ENCODE measurements around the gene IL1F10. TPM values are rescaled to one million over a fixed set of nuclear protein-coding genes. Genes with fewer than 3 reads are reported as not detected.

IL1F10 gene
- total RNA-seq, 1 experiment from 2014 or later = not detected

GRCh38 chr2:113113807-113114206 lies 46.0 kb downstream of the IL1F10 start:
- H3K4me1 ChIP-seq (ENCODE audit: insufficient read depth, low read length) = peaks cover 5% of the 10 kb centered on the region; the same call in 1 of the 2 replicates
- H2BK12ac ChIP-seq (ENCODE audit: insufficient read length, low read depth, low read length) = no peak overlapping the region
- H2BK5ac ChIP-seq (ENCODE audit: insufficient read length, low read length) = no peak overlapping the region
- no peak overlapping the region for H2BK20ac ChIP-seq (ENCODE audit: low read depth, low read length, poor library complexity, severe bottlenecking)
- Mint-ChIP-seq H3K27me3 (ENCODE audit: low read depth) (no peaks in the 10 kb centered on the region), H3K36me3 (ENCODE audit: insufficient read depth in 1 of 3, low read depth in 3 of 3) (no peaks in the 10 kb centered on the region), H3K4me3 (no peak overlapping the region), H3K4me1 (no peaks in the 10 kb centered on the region), H3K27ac (no peak overlapping the region), H3K9me3 (no peaks in the 10 kb centered on the region)
- H3K56ac ChIP-seq (ENCODE audit: insufficient read length, low read depth, low read length) = no peak overlapping the region
- H3K4me2 ChIP-seq (ENCODE audit: insufficient read depth, insufficient read length, low read length) = no peak overlapping the region
- no peak overlapping the region for H2AFZ ChIP-seq (ENCODE audit: low read length)
- no peak for DNase-seq
- H4K91ac ChIP-seq (ENCODE audit: insufficient read length, low read depth, low read length) = no peak overlapping the region
- no peak overlapping the region for H3K4ac ChIP-seq (ENCODE audit: low read depth, low read length)
- no peaks in the 10 kb centered on the region for H4K20me1 ChIP-seq (ENCODE audit: control insufficient read depth, insufficient read depth, insufficient read length)
- H2BK120ac ChIP-seq (ENCODE audit: low read depth, low read length, poor library complexity, severe bottlenecking) = no peak overlapping the region
- H2BK15ac ChIP-seq (ENCODE audit: low read depth, low read length) = no peak overlapping the region
- TF ChIP-seq, protein P1, sequence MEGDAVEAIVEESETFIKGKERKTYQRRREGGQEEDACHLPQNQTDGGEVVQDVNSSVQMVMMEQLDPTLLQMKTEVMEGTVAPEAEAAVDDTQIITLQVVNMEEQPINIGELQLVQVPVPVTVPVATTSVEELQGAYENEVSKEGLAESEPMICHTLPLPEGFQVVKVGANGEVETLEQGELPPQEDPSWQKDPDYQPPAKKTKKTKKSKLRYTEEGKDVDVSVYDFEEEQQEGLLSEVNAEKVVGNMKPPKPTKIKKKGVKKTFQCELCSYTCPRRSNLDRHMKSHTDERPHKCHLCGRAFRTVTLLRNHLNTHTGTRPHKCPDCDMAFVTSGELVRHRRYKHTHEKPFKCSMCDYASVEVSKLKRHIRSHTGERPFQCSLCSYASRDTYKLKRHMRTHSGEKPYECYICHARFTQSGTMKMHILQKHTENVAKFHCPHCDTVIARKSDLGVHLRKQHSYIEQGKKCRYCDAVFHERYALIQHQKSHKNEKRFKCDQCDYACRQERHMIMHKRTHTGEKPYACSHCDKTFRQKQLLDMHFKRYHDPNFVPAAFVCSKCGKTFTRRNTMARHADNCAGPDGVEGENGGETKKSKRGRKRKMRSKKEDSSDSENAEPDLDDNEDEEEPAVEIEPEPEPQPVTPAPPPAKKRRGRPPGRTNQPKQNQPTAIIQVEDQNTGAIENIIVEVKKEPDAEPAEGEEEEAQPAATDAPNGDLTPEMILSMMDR (conservative IDR thresholded peaks at IDR 0.05) = no peak
- H4K8ac ChIP-seq (replicated peaks; ENCODE audit: insufficient read length, low read depth, low read length) = no peak overlapping the region
- no peak overlapping the region for H3K27ac ChIP-seq (ENCODE audit: insufficient read length, low read depth, low read length)
- H4K5ac ChIP-seq (ENCODE audit: insufficient read length, low read depth, low read length) = no peak overlapping the region
- H3K9ac ChIP-seq (ENCODE audit: extremely low read depth, insufficient read length, low read length) = no peak overlapping the region
- H3K23ac ChIP-seq (ENCODE audit: insufficient read length, low read depth, low read length) = no peak overlapping the region
- no peaks in the 10 kb centered on the region for H3K27me3 ChIP-seq (ENCODE audit: insufficient read depth, low read length)
- H3K23me2 ChIP-seq (ENCODE audit: insufficient read length, low read depth, low read length, poor library complexity, severe bottlenecking) = no peaks in the 10 kb centered on the region
- no peak overlapping the region for H3K18ac ChIP-seq (ENCODE audit: insufficient read length, low read depth, low read length)
- whole genome bisulfite sequencing (ENCODE audit: extremely low coverage, insufficient read length, low lambda C conversion rate) = no CpG with 5 or more reads among the region's 3 CpGs
- no peaks in the 10 kb centered on the region for H3K9me3 ChIP-seq (ENCODE audit: control insufficient read depth, low read depth, low read length)
- no peak overlapping the region for H3K14ac ChIP-seq (ENCODE audit: insufficient read depth, low read length)
- no peak overlapping the region for H3T11ph ChIP-seq (ENCODE audit: low read length)
- H2AK5ac ChIP-seq (ENCODE audit: insufficient read length, low read length) = no peak overlapping the region
- no peaks in the 10 kb centered on the region for H3K79me2 ChIP-seq (ENCODE audit: insufficient read depth, low read length)
- no peaks in the 10 kb centered on the region for H3K79me1 ChIP-seq (ENCODE audit: insufficient read depth, low read depth, low read length, poor library complexity, severe bottlenecking)
